Heart left ventricle (tissue), 16 donors: ENCODE measurements around the gene LIPG. TPM values are rescaled to one million over a fixed set of nuclear protein-coding genes. Genes with fewer than 3 reads are reported as not detected.

ENCODE experiments used
- ATAC-seq, 4 donors: fragments of 200-7000 bp; cut with Tn5 transposase; one replicate each; pipeline ENCODE4 v1.9.1; 2020 to 2022; ENCODE audit warnings: moderate library complexity in 4 of 4, mild to moderate bottlenecking in 3 of 4, moderate number of reproducible peaks in 1 of 4
- DNase-seq, 5 donors: peaks; one replicate each; pipeline ENCODE4 v3.0.0-alpha.2; 2020
- H3K27ac ChIP-seq, 12 donors: fragments of 200-600 bp; sonication (generic) in 4 of 12; one replicate each; pipeline versions ENCODE4 v1.5.0 to v1.8.0; 2016 to 2022; ENCODE audit warnings: mild to moderate bottlenecking in 2 of 12
- H3K27me3 ChIP-seq, 9 donors: fragments of 200-600 bp; sonication (generic) in 2 of 9; one replicate each; pipeline versions ENCODE4 v1.5.1 to v1.8.0; 2016 to 2022; ENCODE audit warnings: mild to moderate bottlenecking in 3 of 9
- H3K36me3 ChIP-seq, 9 donors: fragments of 200-600 bp; sonication (generic) in 2 of 9; one replicate each; pipeline versions ENCODE4 v1.5.0 to v1.8.0; 2018 to 2022; ENCODE audit warnings: mild to moderate bottlenecking in 2 of 9
- H3K4me1 ChIP-seq, 12 donors: fragments of 200-600 bp; sonication (generic) in 4 of 12; one replicate each; pipeline versions ENCODE4 v1.5.0 to v1.8.0; 2016 to 2022; ENCODE audit warnings: mild to moderate bottlenecking in 3 of 12
- H3K4me3 ChIP-seq, 12 donors: fragments of 200-600 bp; sonication (generic) in 4 of 12; one replicate each; pipeline versions ENCODE4 v1.5.0 to v1.8.0; 2017 to 2022; ENCODE audit warnings: mild to moderate bottlenecking in 9 of 12, moderate library complexity in 4 of 12
- H3K9me3 ChIP-seq, 12 donors: fragments of 200-600 bp; sonication (generic) in 4 of 12; one replicate each; pipeline versions ENCODE4 v1.5.0 to v1.8.0; 2016 to 2022; ENCODE audit warnings: mild to moderate bottlenecking in 1 of 12
- CTCF ChIP-seq, 12 donors: fragments of 200-600 bp; sonication (generic) in 4 of 12; IDR thresholded peaks; one replicate each; pipeline versions ENCODE4 v1.5.0 to v1.8.0; 2018 to 2022; ENCODE audit warnings: antibody characterized with exemption in 12 of 12, mild to moderate bottlenecking in 5 of 12
- POLR2A ChIP-seq, 2 donors: fragments of 450-650 bp; IDR thresholded peaks; one replicate each; pipeline ENCODE4 v1.6.1; 2017; ENCODE audit warnings: antibody characterized with exemption in 2 of 2, mild to moderate bottlenecking in 2 of 2, moderate library complexity in 2 of 2
- WGBS, 4 donors: extraction: QIAGEN DNeasy Blood & Tissue Kit in 2 of 4; methylation state at CpG; one replicate each; pipeline versions ENCODE4 v1.1.5 to v1.1.7; 2013 to 2018; 5-methylcytosine and 5-hydroxymethylcytosine counted together
- intact Hi-C, 10 donors: fragments of 100-400 bp; cut with DNase I; formaldehyde crosslinking; loops; one replicate each; pipeline versions ENCODE4 v1.11.1 to v1.14.2; 2022
- polyA plus RNA-seq, 2 donors: library from polyadenylated mRNA; stranded (reverse); fragments of 200-250 nt; gene quantifications; one replicate each; pipeline ENCODE4 v1.2.3, GENCODE V29; 2013
- total RNA-seq, 9 donors: library from RNA; depleted of rRNA in 2 of 9; stranded (reverse); fragments of >200 nt in 2 of 9; fragmentation: NEBNext Ultra II Directional in 3 of 9; extraction: Animal tissue kit (Norgen Biotek cat#: 25700) in 3 of 9; gene quantifications; one replicate each; pipeline versions ENCODE4 v1.1.0 to v1.2.4, GENCODE V29; 2016 to 2023
- donor health status: ischemic (EF 13 %, LVEDD 7.1; RV severe dilation, severe dysfunction).
- donor health status: healthy with polysubstance abuse.
- donor health status: DM: no; HTN: yes; CAD: no.
- donor health status: DM: no; HTN: no; CAD: no.
- donor health status: ischemic (EF 25% LVEDD 6.9; RV normal size, moderate dysfunction).
- donor health status: ischemic (EF 25% LVEDD 5.7; RV mildly dilated, moderate dysfunction).
- donor health status: healthy.
- donor health status: DM: yes; HTN: yes; CAD: no.
- donor health status: ischemic (EF 35%, LVEDD 5.7; RV mildly dilated, moderate dysfunction).
- donor health status: nonischemic (EF 11% LVEDD 7.7; RV severe dilation, severe dysfunction).
- donor health status: DM: yes; HTN: yes; CAD: no.
- donor health status: PGD.
- donor health status: ischemic (EF 29% LVEDD 5.4; RV normal size, mild dysfunction).
- donor health status: nonischemic (EF 23%, LVEDD 6.1; RV moderate dilation, normal function).

The LIPG gene
- total and polyA plus RNA-seq, 11 donors: 0.04 to 12.1 (median 1.1) TPM; not detected in 3

- ATAC-seq (no peak), DNase-seq (no peak)
- intact Hi-C loops: loop anchor here in 1 of 10 donors (10.0 kb wide), 1 partner anchor 144 kb away; no protein-coding TSS in a partner anchor
- H3K9me3 ChIP-seq: no peaks in the 10 kb centered on the region
- H3K27me3 ChIP-seq: peaks cover 0 to 10% (median 0%) of the 10 kb centered on the region in 9 donors
- H3K4me3 ChIP-seq: no peak overlapping the region
- TF ChIP-seq POLR2A (IDR thresholded peaks at IDR 0.05) (no peak), CTCF (IDR thresholded peaks at IDR 0.05) (no peak)
- WGBS, 4 donors: 73 to 79% (median 76%) methylated on average over 3 of the region's 3 CpGs
- H3K36me3 ChIP-seq: no peaks in the 10 kb centered on the region
- H3K27ac ChIP-seq: no peak overlapping the region
- H3K4me1 ChIP-seq: no peaks in the 10 kb centered on the region
Measured at GRCh38 chr18:49591271-49591670, 29.4 kb downstream of the LIPG start.

DNA sequence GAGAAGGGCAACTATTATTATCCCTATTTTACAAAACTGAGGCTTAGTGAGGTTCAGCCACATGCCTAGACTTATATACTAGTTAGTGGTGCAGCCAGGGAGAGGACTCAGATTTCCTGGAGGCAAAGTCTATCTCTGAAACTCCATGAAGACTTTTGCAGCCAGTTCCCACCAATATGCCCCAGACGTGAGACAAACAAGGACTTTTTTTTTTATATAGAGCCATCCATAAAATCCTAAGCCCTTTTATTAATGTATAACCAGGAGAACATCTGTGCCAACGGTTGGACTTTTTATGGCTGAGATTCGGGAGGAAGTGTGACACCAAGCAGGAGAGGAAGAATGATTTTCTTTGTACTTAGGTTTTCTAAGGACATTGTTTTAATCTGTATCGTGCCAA is 29.9 kb downstream of the LIPG start:
- Histone ChIP-seq H3K9me3 (no peaks in the 10 kb centered on the region), H3K27ac (no peak overlapping the region), H3K4me1 (no peaks in the 10 kb centered on the region), H3K27me3 (peaks cover 0 to 10% (median 0%) of the 10 kb centered on the region in 9 donors), H3K4me3 (no peak overlapping the region), H3K36me3 (no peaks in the 10 kb centered on the region)
- ATAC-seq: no peak
- intact Hi-C loops: loop anchor here in 1 of 10 donors (10.0 kb wide), 1 partner anchor 143 kb away; no protein-coding TSS in a partner anchor
- 51 to 60% (median 55%) methylated on average over 4 of the region's 4 CpGs for WGBS, 4 donors
- no peak for TF ChIP-seq CTCF (IDR thresholded peaks at IDR 0.05)
- TF ChIP-seq POLR2A (IDR thresholded peaks at IDR 0.05): no peak
- DNase-seq: no peak

DNA sequence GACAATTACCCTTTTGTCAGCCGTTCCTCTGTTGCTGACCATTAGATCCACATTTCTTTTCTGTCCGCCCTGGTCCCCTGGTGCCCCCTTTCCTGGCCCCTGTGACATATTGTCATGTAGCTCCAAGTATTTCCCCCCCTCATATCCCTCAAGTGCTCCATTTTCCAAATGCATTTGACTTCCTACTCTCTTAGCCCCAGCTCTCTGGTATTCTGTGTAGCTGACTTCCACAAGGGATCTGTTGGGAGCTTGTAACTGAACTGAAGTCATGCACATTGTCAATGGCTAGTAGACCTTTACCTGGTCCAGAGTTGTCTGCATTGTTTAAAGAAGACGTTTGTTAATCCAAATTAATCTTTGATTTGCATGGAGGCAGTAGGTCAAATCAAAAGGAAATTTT is 34.8 kb downstream of the LIPG start:
- no peak for ATAC-seq
- intact Hi-C loops: loop anchor here in 1 of 10 donors (10.0 kb wide), 1 partner anchor 138 kb away; no protein-coding TSS in a partner anchor
- Histone ChIP-seq H3K9me3 (no peaks in the 10 kb centered on the region), H3K27ac (no peak overlapping the region), H3K4me1 (no peaks in the 10 kb centered on the region), H3K4me3 (no peak overlapping the region), H3K27me3 (peaks cover 0 to 15% (median 0%) of the 10 kb centered on the region in 9 donors), H3K36me3 (no peaks in the 10 kb centered on the region)
- no peak for DNase-seq
- 61 to 75% (median 68%) methylated on average over 3 of the region's 3 CpGs for WGBS, 4 donors
- TF ChIP-seq CTCF (IDR thresholded peaks at IDR 0.05) (no peak), POLR2A (IDR thresholded peaks at IDR 0.05) (no peak)

DNA sequence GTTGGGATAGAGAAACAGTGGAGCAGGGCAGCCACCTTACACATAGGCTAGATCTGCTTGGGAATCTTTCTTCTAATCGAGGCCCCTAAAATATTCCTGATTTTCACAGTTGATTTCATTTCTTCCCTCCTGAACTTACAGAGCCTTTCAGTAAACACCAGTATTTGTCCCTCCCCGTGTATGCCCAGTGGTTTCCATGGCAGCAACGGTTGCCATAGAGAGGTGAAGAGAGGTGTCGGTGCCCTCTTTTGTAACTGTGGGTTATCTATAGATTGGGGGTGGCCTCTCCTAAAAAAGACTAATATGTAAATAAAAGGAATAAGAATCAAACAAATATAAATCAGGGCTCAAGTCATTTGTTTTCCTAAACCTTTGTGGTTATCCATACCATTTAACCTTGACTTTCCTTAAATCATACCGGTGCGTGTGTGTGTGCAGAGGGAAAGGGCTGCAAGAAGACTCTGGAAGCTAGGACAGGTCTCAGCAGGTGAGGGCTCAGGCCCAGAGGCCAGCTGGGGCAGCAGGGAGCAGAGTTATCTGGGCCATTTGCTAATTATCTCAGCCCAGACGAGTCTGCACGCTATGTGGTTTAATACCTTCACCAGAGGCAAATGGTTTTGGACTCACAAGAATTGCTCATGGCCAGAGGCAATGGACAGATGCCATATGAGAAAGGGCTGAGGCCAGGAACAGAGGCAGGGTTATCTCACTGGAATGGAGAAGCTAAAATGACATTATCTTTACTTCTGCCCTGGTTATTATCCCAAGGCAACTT is 35.5 kb downstream of the LIPG start:
- H3K4me3 ChIP-seq: no peak overlapping the region
- H3K9me3 ChIP-seq: no peaks in the 10 kb centered on the region
- TF ChIP-seq POLR2A (IDR thresholded peaks at IDR 0.05) (no peak), CTCF (IDR thresholded peaks at IDR 0.05) (no peak)
- DNase-seq: no peak
- 61 to 69% (median 63%) methylated on average over 8 of the region's 8 CpGs for WGBS, 4 donors
- peaks cover 0 to 15% (median 0%) of the 10 kb centered on the region in 9 donors for H3K27me3 ChIP-seq
- no peaks in the 10 kb centered on the region for H3K4me1 ChIP-seq
- H3K36me3 ChIP-seq: no peaks in the 10 kb centered on the region
- ATAC-seq: no peak
- intact Hi-C loops: loop anchor here in 1 of 10 donors (10.0 kb wide), 1 partner anchor 137 kb away; no protein-coding TSS in a partner anchor
- H3K27ac ChIP-seq: no peak overlapping the region
